GM23338 (cell line): Measurements from ENCODE around the gene CLDN15. TPM values are rescaled to one million over a fixed set of nuclear protein-coding genes. Genes with fewer than 3 reads are reported as not detected.
A peak's percentile ranks its signal among the peaks of the same experiment; 100 is the strongest.

ENCODE experiments used
- ATAC-seq: fragments of 200-7000 bp; cut with Tn5 transposase; 3 replicates; pipeline ENCODE4 v1.9.1; 2020
- DNase-seq: peaks from one replicate; pipeline ENCODE4 v3.0.0-alpha.2; 2015; ENCODE audit warnings: low spot score
- H2AFZ ChIP-seq: fragments of 200-600 bp; sonication (generic); 2 replicates; pipeline ENCODE4 v1.8.0; 2016; ENCODE audit warnings: antibody characterized with exemption, mild to moderate bottlenecking, moderate library complexity
- H3F3A ChIP-seq: fragments of 200-600 bp; sonication (generic); replicated peaks from 2 replicates; pipeline ENCODE4 v1.8.0; 2017; ENCODE audit warnings: antibody characterized with exemption, mixed run types, low read depth
- H3K27ac ChIP-seq: fragments of 200-600 bp; sonication (generic); 2 replicates; pipeline ENCODE4 v1.6.1; 2016; ENCODE audit warnings: low read depth
- H3K27me3 ChIP-seq: fragments of 200-600 bp; sonication (generic); 2 replicates; pipeline ENCODE4 v1.8.0; 2016; ENCODE audit warnings: mild to moderate bottlenecking, mixed run types, moderate library complexity; ENCODE audit not compliant: insufficient read depth
- H3K36me3 ChIP-seq: fragments of 200-600 bp; sonication (generic); 2 replicates; pipeline ENCODE4 v1.8.0; 2016; ENCODE audit warnings: mild to moderate bottlenecking; ENCODE audit not compliant: insufficient read depth
- H3K4me1 ChIP-seq: fragments of 200-600 bp; sonication (generic); 2 replicates; pipeline ENCODE4 v1.8.0; 2016; ENCODE audit warnings: mild to moderate bottlenecking, moderate library complexity; ENCODE audit not compliant: insufficient read depth
- H3K4me2 ChIP-seq: fragments of 200-600 bp; sonication (generic); 2 replicates; pipeline ENCODE4 v1.7.1; 2017; ENCODE audit warnings: mixed run types
- H3K4me3 ChIP-seq: fragments of 200-600 bp; sonication (generic); 2 replicates; pipeline ENCODE4 v1.6.1; 2016; ENCODE audit warnings: mixed run types
- H3K79me2 ChIP-seq: fragments of 200-600 bp; sonication (generic); replicated peaks from 2 replicates; pipeline ENCODE4 v1.8.0; 2017; ENCODE audit warnings: mild to moderate bottlenecking; ENCODE audit not compliant: insufficient read depth
- H3K9me2 ChIP-seq: fragments of 200-600 bp; sonication (generic); 2 replicates; pipeline ENCODE4 v1.8.0; 2017; ENCODE audit not compliant: insufficient read depth
- H4K20me1 ChIP-seq: fragments of 200-600 bp; sonication (generic); replicated peaks from 2 replicates; pipeline ENCODE4 v1.8.0; 2017; ENCODE audit warnings: mild to moderate bottlenecking; ENCODE audit not compliant: insufficient read depth
- H3K27ac Mint-ChIP-seq: 2 replicates; pipeline ENCODE4 v1.8.0; 2020; ENCODE audit warnings: inconsistent platforms, mild to moderate bottlenecking, moderate library complexity, mixed read lengths
- H3K27me3 Mint-ChIP-seq: 3 replicates; pipeline ENCODE4 v1.8.0; 2022; ENCODE audit warnings: low read depth, mild to moderate bottlenecking, moderate library complexity, mixed read lengths, inconsistent platforms; ENCODE audit not compliant: insufficient read depth, poor library complexity
- H3K36me3 Mint-ChIP-seq: 3 replicates; pipeline ENCODE4 v1.8.0; 2021; ENCODE audit warnings: low read depth, mild to moderate bottlenecking, inconsistent platforms, moderate library complexity, mixed read lengths
- H3K4me1 Mint-ChIP-seq: 3 replicates; pipeline ENCODE4 v1.8.0; 2020; ENCODE audit warnings: mild to moderate bottlenecking, inconsistent platforms, mixed read lengths
- H3K4me3 Mint-ChIP-seq: 3 replicates; pipeline ENCODE4 v1.8.0; 2021; ENCODE audit warnings: moderate library complexity, mild to moderate bottlenecking, inconsistent platforms, mixed read lengths
- H3K9me3 Mint-ChIP-seq: 3 replicates; pipeline ENCODE4 v1.8.0; 2020; ENCODE audit warnings: moderate library complexity, mild to moderate bottlenecking, inconsistent platforms, mixed read lengths
- CREB1 ChIP-seq: fragments of 250-450 bp; sonication (Bioruptor Pico); IDR thresholded peaks from 2 replicates; pipeline ENCODE4 v1.5.0; 2020; ENCODE audit warnings: low read depth, mild to moderate bottlenecking, moderate library complexity
- ETS1 ChIP-seq: IDR thresholded peaks from 2 replicates; pipeline ENCODE4 v1.6.1; 2016; ENCODE audit warnings: antibody characterized with exemption
- EZH2 ChIP-seq: fragments of 200-600 bp; sonication (generic); IDR thresholded peaks from one replicate; pipeline ENCODE4 v1.8.0; 2017; ENCODE audit warnings: antibody characterized with exemption, mild to moderate bottlenecking, low read depth; ENCODE audit not compliant: unreplicated experiment
- EZH2phosphoT487 ChIP-seq: fragments of 200-600 bp; sonication (generic); IDR thresholded peaks from one replicate; pipeline ENCODE4 v1.8.1; 2018; ENCODE audit warnings: antibody characterized with exemption; ENCODE audit not compliant: unreplicated experiment
- JUNB ChIP-seq: IDR thresholded peaks from one replicate; pipeline ENCODE4 v1.6.1; 2016; ENCODE audit warnings: antibody characterized with exemption; ENCODE audit not compliant: unreplicated experiment
- POLR2AphosphoS5 ChIP-seq: IDR thresholded peaks from 2 replicates; pipeline ENCODE4 v1.6.1; 2016; ENCODE audit warnings: antibody characterized with exemption, low read depth
- REST ChIP-seq: IDR thresholded peaks from one replicate; pipeline ENCODE4 v1.6.1; 2018; ENCODE audit warnings: antibody characterized with exemption; ENCODE audit not compliant: unreplicated experiment
- STAT1 ChIP-seq: IDR thresholded peaks from one replicate; pipeline ENCODE4 v1.6.1; 2016; ENCODE audit warnings: antibody characterized with exemption; ENCODE audit not compliant: unreplicated experiment
- ZNF114 ChIP-seq: fragments of 250-450 bp; sonication (Bioruptor Pico); IDR thresholded peaks from 2 replicates; pipeline ENCODE4 v1.5.0; 2020; ENCODE audit warnings: mild to moderate bottlenecking, moderate library complexity
- ZNF331 ChIP-seq: fragments of 250-450 bp; sonication (Bioruptor Pico); IDR thresholded peaks from 2 replicates; pipeline ENCODE4 v1.5.0; 2020; ENCODE audit warnings: low read depth, mild to moderate bottlenecking, moderate library complexity
- polyA plus RNA-seq: library from polyadenylated mRNA; unstranded; fragments of >200 nt; fragmentation: Nextera tagmentation; extraction: Ambion mirVana; gene quantifications from 2 replicates; pipeline ENCODE4 v1.2.1, GENCODE V29; 2016
- total RNA-seq: library from RNA; depleted of rRNA; stranded (reverse); fragments of >200 nt; shearing (Covaris generic); gene quantifications from 2 replicates; pipeline ENCODE4 v1.2.3, GENCODE V29; 2014

CLDN15 gene
- total and polyA plus RNA-seq, 2 experiments from 2014 or later: 3.6 to 4.1 TPM

GRCh38 chr7:101216860-101217387 is 20.7 kb downstream of the CLDN15 start:
- H3K9me2 ChIP-seq: no peaks in the 10 kb centered on the region
- peak overlapping the region; percentile 64 for H3K4me3 ChIP-seq
- H3K4me1 Mint-ChIP-seq: peaks cover 20% of the 10 kb centered on the region; the same call in 2 of the 3 replicates
- peak overlapping the region; percentile 97 for H3K4me3 Mint-ChIP-seq
- no peaks in the 10 kb centered on the region for H3K36me3 ChIP-seq
- peaks cover 5% of the 10 kb centered on the region for H3K36me3 Mint-ChIP-seq
- H3K4me1 ChIP-seq: peaks cover 12% of the 10 kb centered on the region
- peak overlapping the region; percentile 66; the same call in 1 of the 2 replicates for H2AFZ ChIP-seq
- no peaks in the 10 kb centered on the region for H3K9me3 Mint-ChIP-seq
- 0 out of 2 replicates have a peak, but pooled peaks cover 3% of the 10 kb centered on the region for H3F3A ChIP-seq
- peak; percentile 58 for DNase-seq
- 0 out of 2 replicates have a peak, but pooled peaks cover 4% of the 10 kb centered on the region for H4K20me1 ChIP-seq
- no peak overlapping the region for H3K27ac Mint-ChIP-seq
- peaks cover 14% of the 10 kb centered on the region for H3K27me3 Mint-ChIP-seq
- H3K4me2 ChIP-seq: peak overlapping the region; percentile 77
- H3K27me3 ChIP-seq: no peaks in the 10 kb centered on the region
- H3K27ac ChIP-seq: no peak overlapping the region
- peak; percentile 37 for ATAC-seq
- no peak for TF ChIP-seq ETS1
- TF ChIP-seq ZNF114: no peak
- no peak for TF ChIP-seq CREB1 (CRISPR knock-in tag)
- TF ChIP-seq POLR2AphosphoS5: no peak
- TF ChIP-seq JUNB: no peak
- no peak for TF ChIP-seq ZNF331
- H3K79me2 ChIP-seq: peaks cover 32% of the 10 kb centered on the region

GRCh38 chr7:101216001-101216859 is 21.4 kb downstream of the CLDN15 start:
- DNase-seq: no peak
- no peak overlapping the region for H3K27ac Mint-ChIP-seq
- H3K4me1 ChIP-seq: peaks cover 12% of the 10 kb centered on the region
- H3K27me3 ChIP-seq: no peaks in the 10 kb centered on the region
- H3K27me3 Mint-ChIP-seq: peaks cover 12% of the 10 kb centered on the region
- peak overlapping the region; percentile 97 for H3K4me3 Mint-ChIP-seq
- H4K20me1 ChIP-seq: 0 out of 2 replicates have a peak, but pooled peaks cover 4% of the 10 kb centered on the region
- peaks cover 32% of the 10 kb centered on the region for H3K79me2 ChIP-seq
- H3K9me2 ChIP-seq: no peaks in the 10 kb centered on the region
- peak overlapping the region; percentile 77 for H3K4me2 ChIP-seq
- 0 out of 2 replicates have a peak, but pooled peaks cover 3% of the 10 kb centered on the region for H3F3A ChIP-seq
- no peaks in the 10 kb centered on the region for H3K36me3 ChIP-seq
- H3K4me3 ChIP-seq: peak overlapping the region; percentile 64
- peaks cover 15% of the 10 kb centered on the region; the same call in 2 of the 3 replicates for H3K4me1 Mint-ChIP-seq
- no peaks in the 10 kb centered on the region for H3K9me3 Mint-ChIP-seq
- H3K27ac ChIP-seq: no peak overlapping the region
- peak overlapping the region; percentile 66; the same call in 1 of the 2 replicates for H2AFZ ChIP-seq
- peaks cover 5% of the 10 kb centered on the region for H3K36me3 Mint-ChIP-seq
- ATAC-seq: peak; percentile 3; the same call in 2 of the 3 replicates
- TF ChIP-seq POLR2AphosphoS5 (no peak), STAT1 (no peak), REST (no peak), EZH2 (no peak), EZH2phosphoT487 (no peak), ZNF331 (no peak)
